ENCODE data around the gene CSTB.

Gene CSTB

DNA sequence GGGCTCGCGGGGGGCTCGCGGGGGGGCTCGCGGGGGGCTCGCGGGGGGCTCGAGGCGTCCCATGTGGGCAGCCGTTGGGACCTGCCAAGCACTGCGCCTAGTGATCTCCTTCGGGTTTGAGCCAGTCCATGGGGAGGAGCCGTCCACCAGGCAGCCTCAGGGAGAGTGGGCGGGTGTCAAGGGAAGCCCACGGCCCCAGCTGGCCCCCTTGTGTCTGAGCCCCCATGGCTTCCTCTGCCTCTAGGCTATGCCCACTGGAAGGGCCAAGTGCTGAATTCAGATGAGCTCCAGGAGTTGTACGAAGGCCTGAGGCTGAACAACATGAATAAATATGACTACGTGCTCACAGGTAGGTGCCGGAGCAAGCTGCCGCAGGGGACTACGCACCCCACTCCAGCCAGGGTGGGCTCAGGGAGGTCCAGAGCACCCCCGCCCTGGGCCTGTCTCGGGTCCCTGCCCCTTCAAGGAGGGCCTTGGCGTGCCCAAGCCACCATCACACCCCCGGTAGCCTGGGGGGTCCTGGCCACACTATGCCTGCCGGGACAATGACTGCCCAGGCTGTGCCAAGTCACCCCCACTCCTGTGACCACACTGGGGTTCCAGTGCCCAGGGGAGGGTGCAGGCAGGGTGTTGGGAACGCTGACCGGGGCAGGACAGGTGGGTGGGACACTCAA, 34.5 kb downstream of the CSTB start:
- TF ChIP-seq, protein P1, sequence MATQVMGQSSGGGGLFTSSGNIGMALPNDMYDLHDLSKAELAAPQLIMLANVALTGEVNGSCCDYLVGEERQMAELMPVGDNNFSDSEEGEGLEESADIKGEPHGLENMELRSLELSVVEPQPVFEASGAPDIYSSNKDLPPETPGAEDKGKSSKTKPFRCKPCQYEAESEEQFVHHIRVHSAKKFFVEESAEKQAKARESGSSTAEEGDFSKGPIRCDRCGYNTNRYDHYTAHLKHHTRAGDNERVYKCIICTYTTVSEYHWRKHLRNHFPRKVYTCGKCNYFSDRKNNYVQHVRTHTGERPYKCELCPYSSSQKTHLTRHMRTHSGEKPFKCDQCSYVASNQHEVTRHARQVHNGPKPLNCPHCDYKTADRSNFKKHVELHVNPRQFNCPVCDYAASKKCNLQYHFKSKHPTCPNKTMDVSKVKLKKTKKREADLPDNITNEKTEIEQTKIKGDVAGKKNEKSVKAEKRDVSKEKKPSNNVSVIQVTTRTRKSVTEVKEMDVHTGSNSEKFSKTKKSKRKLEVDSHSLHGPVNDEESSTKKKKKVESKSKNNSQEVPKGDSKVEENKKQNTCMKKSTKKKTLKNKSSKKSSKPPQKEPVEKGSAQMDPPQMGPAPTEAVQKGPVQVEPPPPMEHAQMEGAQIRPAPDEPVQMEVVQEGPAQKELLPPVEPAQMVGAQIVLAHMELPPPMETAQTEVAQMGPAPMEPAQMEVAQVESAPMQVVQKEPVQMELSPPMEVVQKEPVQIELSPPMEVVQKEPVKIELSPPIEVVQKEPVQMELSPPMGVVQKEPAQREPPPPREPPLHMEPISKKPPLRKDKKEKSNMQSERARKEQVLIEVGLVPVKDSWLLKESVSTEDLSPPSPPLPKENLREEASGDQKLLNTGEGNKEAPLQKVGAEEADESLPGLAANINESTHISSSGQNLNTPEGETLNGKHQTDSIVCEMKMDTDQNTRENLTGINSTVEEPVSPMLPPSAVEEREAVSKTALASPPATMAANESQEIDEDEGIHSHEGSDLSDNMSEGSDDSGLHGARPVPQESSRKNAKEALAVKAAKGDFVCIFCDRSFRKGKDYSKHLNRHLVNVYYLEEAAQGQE (IDR thresholded peaks at IDR 0.05; ENCODE audit: insufficient read depth in 1 of 2, low read depth in 2 of 2, low read length in 2 of 2) = no peak
- TF ChIP-seq POLR2AphosphoS5 (IDR thresholded peaks at IDR 0.05; ENCODE audit: low read depth, low read length) = no peak

- TF ChIP-seq FOXP2 (optimal IDR thresholded peaks at IDR 0.05; ENCODE audit: borderline replicate concordance, extremely low read depth, extremely low read length, insufficient read depth) (no peak), POLR2AphosphoS5 (IDR thresholded peaks at IDR 0.05; ENCODE audit: low read depth, low read length) (no peak), TAF1 (IDR thresholded peaks at IDR 0.05; ENCODE audit: borderline replicate concordance, insufficient read depth, low read length) (no peak), SIN3A (IDR thresholded peaks at IDR 0.05; ENCODE audit: borderline replicate concordance, insufficient read depth, low read length) (no peak)
- TF ChIP-seq, protein P1 (IDR thresholded peaks at IDR 0.05; ENCODE audit: insufficient read depth in 1 of 2, low read depth in 2 of 2, low read length in 2 of 2) = no peak
These were observed 35.5 kb downstream of the CSTB start for GRCh38 chr21:43740497-43741156.

GRCh38 chr21:43739621-43740435, 36.3 kb downstream of the CSTB start:
- TF ChIP-seq TAF1 (IDR thresholded peaks at IDR 0.05; ENCODE audit: borderline replicate concordance, insufficient read depth, low read length) = no peak
- TF ChIP-seq, protein P1 (IDR thresholded peaks at IDR 0.05; ENCODE audit: insufficient read depth in 1 of 2, low read depth in 2 of 2, low read length in 2 of 2) = no peak
- no peak for TF ChIP-seq POLR2AphosphoS5 (IDR thresholded peaks at IDR 0.05; ENCODE audit: low read depth, low read length)
- TF ChIP-seq SIN3A (IDR thresholded peaks at IDR 0.05; ENCODE audit: borderline replicate concordance, insufficient read depth, low read length) = no peak
- TF ChIP-seq FOXP2 (optimal IDR thresholded peaks at IDR 0.05; ENCODE audit: borderline replicate concordance, extremely low read depth, extremely low read length, insufficient read depth) = no peak

DNA sequence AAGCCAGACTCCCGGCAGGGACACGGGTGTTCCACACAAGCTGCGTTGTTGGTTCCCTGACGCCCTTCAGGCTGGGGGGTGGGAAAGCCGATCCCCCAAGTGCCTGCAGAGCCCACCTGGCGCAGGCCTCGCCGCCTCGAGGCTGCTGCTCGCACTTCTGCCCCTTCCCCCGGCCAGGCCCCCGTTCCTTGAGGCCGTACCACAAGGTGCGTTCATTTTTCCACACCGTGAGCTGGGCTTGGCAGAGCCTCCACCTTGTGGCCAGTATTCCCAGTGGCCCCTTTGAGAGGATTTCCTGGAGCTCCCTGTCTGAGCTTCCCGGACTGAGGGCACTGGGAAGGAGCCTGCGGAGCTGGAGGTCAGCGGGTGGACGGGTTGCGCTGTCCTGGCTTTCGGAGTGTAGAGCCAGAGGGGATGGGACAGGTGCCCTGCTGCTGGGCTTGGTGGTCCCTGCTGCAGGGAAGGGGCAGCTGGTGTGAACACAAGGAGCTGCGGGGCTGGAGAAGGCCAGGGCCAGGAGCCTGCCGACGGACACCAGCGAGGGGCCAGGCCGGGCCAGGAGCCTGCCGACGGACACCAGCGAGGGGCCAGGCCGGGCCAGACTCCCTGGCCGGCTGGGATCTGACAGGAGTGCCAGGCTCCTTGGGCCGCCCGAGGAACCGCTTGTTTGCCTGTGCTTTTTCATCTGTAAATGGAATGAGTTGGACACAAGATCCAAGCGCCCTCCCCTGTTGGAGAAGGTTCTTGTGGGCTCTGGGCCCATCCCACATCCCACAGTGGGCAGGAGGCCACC, 38.8 kb downstream of the CSTB start:
- TF ChIP-seq TAF1 (IDR thresholded peaks at IDR 0.05; ENCODE audit: borderline replicate concordance, insufficient read depth, low read length) (no peak), FOXP2 (optimal IDR thresholded peaks at IDR 0.05; ENCODE audit: borderline replicate concordance, extremely low read depth, extremely low read length, insufficient read depth) (no peak), SIN3A (IDR thresholded peaks at IDR 0.05; ENCODE audit: borderline replicate concordance, insufficient read depth, low read length) (no peak), POLR2AphosphoS5 (IDR thresholded peaks at IDR 0.05; ENCODE audit: low read depth, low read length) (no peak)
- TF ChIP-seq, protein P1 (IDR thresholded peaks at IDR 0.05; ENCODE audit: insufficient read depth in 1 of 2, low read depth in 2 of 2, low read length in 2 of 2) = no peak
